ENCODE data around the gene MPV17L. TPM values are rescaled to one million over a fixed set of nuclear protein-coding genes. Genes with fewer than 3 reads are reported as not detected.
"Not testable (repeated sequence)": the region's sequence is repeated elsewhere in the genome, so short reads cannot be mapped to it uniquely, and the experiment has no call there.

MPV17L gene
- total and polyA plus RNA-seq, 5 donors = 7.2 to 10.3 (median 8.3) TPM

DNA sequence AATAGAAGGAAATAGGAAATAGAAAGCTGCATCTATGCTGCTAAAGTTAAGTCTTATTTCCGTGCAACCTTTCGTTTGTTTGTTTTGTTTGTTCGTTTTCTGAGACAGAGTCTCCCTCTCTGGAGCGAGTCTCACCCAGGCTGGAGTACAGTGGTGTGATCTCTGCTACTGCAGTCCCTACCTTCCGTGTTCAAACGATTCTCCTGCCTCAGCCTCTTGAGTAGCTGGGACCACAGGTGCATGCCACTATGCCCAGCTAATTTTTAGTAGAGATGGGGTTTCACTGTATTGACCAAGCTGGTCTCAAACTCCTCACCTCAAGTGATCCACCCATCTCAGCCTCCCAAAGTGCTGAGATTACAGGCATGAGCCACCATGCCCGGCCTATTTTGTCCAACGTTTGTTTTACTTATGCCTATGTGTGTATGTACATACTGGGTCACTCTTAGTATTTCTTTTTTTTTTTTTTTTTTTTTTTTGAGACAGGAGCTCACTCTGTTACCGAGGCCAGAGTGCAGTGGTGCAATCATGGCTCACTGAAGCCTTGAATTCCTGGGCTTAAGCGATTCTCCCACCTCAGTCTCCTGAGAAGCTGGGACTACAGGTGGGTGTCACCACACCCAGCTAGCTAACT, 55.7 kb downstream of the MPV17L start:
- H3K27ac ChIP-seq (ENCODE audit: low read length) = no peak overlapping the region
- H3K4me1 ChIP-seq (ENCODE audit: control insufficient read depth, insufficient read depth, low read length) = no peaks in the 10 kb centered on the region
- DNase-seq = no peak
- no peaks in the 10 kb centered on the region for H3K27me3 ChIP-seq (ENCODE audit: control insufficient read depth, insufficient read depth)
- WGBS = 81% methylated on average over 10 of the region's 10 CpGs
- intact Hi-C loops (cut with DNase I) = no loop called here
- H3K9me3 ChIP-seq (ENCODE audit: control insufficient read depth, low read length) = no peaks in the 10 kb centered on the region
- no peak overlapping the region for H3K4me3 ChIP-seq (ENCODE audit: low read length)
- ATAC-seq = no peak

DNA sequence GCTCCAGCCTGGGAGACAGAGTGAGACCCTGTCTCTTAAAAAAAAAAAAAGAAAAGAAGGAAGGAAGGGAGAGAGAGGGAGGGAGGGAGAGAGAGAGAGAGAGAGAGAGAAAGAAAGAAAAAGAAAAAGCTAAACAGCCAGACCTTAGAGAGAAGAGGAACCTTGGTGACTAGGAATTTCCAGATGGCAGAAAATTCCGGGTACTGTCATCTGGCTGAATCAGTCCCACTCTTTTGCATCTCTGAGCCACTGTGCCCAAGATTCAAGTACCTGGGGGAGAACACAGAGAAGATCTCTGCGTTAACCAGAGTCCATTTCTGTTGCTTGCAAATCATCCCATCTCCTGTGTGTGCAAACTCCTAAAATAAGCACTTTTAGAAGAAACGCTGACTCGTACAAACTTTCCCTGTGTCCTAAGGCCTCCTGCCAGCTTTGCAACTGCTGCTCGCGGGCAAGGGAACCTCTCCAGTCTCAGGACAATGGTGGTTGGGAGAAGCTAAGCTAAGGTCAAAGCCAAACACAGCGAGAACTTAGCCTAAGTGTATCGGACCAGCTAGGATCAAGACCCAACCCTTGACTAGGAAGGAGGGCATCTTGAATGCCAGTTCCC, 56.8 kb downstream of the MPV17L start:
- no peak for ATAC-seq
- Histone ChIP-seq H3K27me3 (ENCODE audit: control insufficient read depth, insufficient read depth) (no peaks in the 10 kb centered on the region), H3K4me1 (ENCODE audit: control insufficient read depth, insufficient read depth, low read length) (no peaks in the 10 kb centered on the region), H3K9me3 (ENCODE audit: control insufficient read depth, low read length) (no peaks in the 10 kb centered on the region), H3K4me3 (ENCODE audit: low read length) (no peak overlapping the region), H3K27ac (ENCODE audit: low read length) (no peak overlapping the region)
- intact Hi-C loops (cut with DNase I) = no loop called here
- no peak for DNase-seq
- WGBS = 72% methylated on average over 8 of the region's 8 CpGs

DNA sequence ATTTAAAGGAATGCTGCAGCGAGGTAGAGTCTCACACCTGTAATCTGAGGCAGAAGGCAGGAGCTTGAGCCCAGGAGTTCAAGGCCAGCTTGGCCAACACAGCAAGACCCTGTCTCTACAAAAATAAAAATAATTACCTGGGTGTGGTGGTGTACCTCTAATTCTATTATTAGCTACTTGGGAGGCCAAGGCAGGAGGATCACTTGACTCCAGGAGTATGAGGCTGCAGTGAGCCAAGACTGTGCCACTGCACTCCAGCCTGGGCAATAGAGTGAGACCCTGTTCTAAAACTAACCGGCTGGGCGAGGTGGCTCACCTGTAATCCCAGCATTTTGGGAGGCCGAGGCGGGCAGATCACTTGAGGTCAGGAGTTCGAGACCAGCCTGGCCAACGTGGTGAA, 57.7 kb downstream of the MPV17L start:
- H3K9me3 ChIP-seq (ENCODE audit: control insufficient read depth, low read length); H3K27ac ChIP-seq (ENCODE audit: low read length); DNase-seq; H3K27me3 ChIP-seq (ENCODE audit: control insufficient read depth, insufficient read depth); H3K4me1 ChIP-seq (ENCODE audit: control insufficient read depth, insufficient read depth, low read length); ATAC-seq; intact Hi-C loops (cut with DNase I); H3K4me3 ChIP-seq (ENCODE audit: low read length): not testable (repeated sequence)
- 86% methylated on average over 7 of the region's 7 CpGs for WGBS

DNA sequence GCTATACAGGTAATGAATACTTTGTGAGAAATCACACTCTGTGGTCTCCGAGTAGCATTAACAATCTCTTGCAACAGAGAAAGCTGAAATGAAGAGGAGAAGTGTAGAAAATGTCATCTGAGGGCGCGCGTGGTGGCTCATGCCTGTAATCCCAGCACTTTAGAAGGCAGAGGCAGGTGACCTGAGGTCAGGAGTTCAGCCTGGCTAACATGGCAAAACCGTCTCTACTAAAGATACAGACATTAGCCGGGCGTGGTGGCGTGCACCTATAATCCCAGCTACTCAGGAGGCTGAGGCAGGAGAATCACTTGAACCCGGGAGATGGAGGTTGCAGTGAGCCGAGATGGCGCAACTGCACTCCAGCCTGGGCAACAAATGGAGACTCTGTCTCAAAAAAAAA, 59.4 kb downstream of the MPV17L start:
- ATAC-seq; DNase-seq; H3K4me1 ChIP-seq (ENCODE audit: control insufficient read depth, insufficient read depth, low read length); intact Hi-C loops (cut with DNase I); H3K27me3 ChIP-seq (ENCODE audit: control insufficient read depth, insufficient read depth); H3K27ac ChIP-seq (ENCODE audit: low read length); H3K4me3 ChIP-seq (ENCODE audit: low read length); H3K9me3 ChIP-seq (ENCODE audit: control insufficient read depth, low read length): not testable (repeated sequence)
- 95% methylated on average over 11 of the region's 11 CpGs for WGBS

DNA sequence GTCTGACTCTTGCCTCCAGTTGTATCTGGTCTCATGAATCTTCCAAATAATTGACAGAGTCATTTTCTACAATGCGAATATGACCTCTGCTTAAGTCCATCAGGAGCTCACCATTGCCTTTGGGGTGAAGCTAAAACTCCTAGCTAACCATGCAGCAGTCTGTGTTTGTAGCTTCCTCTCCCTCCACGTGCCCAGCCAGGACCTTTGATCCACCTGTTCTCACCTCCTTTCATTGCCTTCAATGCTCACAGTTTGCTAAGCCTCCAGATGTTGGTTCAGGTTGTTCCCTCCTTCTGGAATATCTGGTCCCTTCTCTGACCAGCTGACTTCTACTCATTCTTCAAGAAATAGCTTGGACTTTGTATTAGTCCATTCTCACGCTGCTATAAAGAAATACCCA, 61.8 kb downstream of the MPV17L start:
- no peak for DNase-seq
- no peak overlapping the region for H3K4me3 ChIP-seq (ENCODE audit: low read length)
- 91% methylated on average over 3 of the region's 3 CpGs for WGBS
- H3K27me3 ChIP-seq (ENCODE audit: control insufficient read depth, insufficient read depth) = no peaks in the 10 kb centered on the region
- no peak overlapping the region for H3K27ac ChIP-seq (ENCODE audit: low read length)
- no peaks in the 10 kb centered on the region for H3K4me1 ChIP-seq (ENCODE audit: control insufficient read depth, insufficient read depth, low read length)
- ATAC-seq = no peak
- intact Hi-C loops (cut with DNase I) = no loop called here
- no peaks in the 10 kb centered on the region for H3K9me3 ChIP-seq (ENCODE audit: control insufficient read depth, low read length)

DNA sequence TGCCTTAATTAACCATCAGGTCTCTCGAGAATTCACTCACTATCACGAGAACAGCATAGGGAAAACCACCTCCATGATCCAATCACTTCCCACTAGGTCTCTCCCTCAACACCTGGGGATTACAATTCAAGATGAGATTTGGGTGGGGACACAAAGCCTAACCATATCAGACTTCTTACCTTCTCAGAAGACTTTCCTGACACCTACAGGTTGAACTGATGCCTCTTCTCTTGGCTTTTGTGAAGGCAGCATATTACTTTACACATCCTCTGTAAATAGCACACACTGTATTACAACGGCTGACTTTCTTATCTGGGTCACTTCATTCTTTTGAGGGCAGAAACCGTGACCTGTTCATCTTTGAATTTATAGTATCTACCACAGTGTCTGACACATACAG, 62.4 kb downstream of the MPV17L start:
- WGBS = 56% methylated on average over 4 of the region's 4 CpGs
- intact Hi-C loops (cut with DNase I) = no loop called here
- no peaks in the 10 kb centered on the region for H3K9me3 ChIP-seq (ENCODE audit: control insufficient read depth, low read length)
- H3K4me3 ChIP-seq (ENCODE audit: low read length) = no peak overlapping the region
- no peak for DNase-seq
- H3K27me3 ChIP-seq (ENCODE audit: control insufficient read depth, insufficient read depth) = no peaks in the 10 kb centered on the region
- ATAC-seq = no peak
- H3K27ac ChIP-seq (ENCODE audit: low read length) = no peak overlapping the region
- no peaks in the 10 kb centered on the region for H3K4me1 ChIP-seq (ENCODE audit: control insufficient read depth, insufficient read depth, low read length)

DNA sequence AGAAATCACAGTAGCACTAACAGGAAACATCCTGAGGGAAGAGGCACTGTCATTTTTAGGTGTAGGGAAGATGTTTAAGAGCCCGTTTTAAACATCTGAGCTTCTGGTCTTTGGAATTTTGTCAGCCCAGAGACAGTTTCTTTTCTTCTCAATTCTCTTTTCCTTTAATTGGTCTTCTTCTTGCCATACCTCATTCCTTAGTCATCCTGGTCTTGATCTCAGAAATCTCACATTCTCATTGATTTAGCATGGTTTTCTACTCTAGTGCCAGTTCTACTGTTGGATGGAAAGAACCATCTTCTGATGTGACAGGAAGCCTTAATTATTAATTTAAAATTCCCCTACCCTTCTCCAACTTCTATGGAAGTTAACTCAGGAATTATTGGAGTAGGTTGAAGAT, 64.2 kb downstream of the MPV17L start:
- intact Hi-C loops (cut with DNase I) = loop anchor here in 1 of 4 donors (10.0 kb wide), 1 partner anchor 85 kb away; no protein-coding TSS in a partner anchor
- Histone ChIP-seq H3K27me3 (ENCODE audit: control insufficient read depth, insufficient read depth) (no peaks in the 10 kb centered on the region), H3K4me3 (ENCODE audit: low read length) (no peak overlapping the region), H3K27ac (ENCODE audit: low read length) (no peak overlapping the region), H3K4me1 (ENCODE audit: control insufficient read depth, insufficient read depth, low read length) (no peaks in the 10 kb centered on the region), H3K9me3 (ENCODE audit: control insufficient read depth, low read length) (no peaks in the 10 kb centered on the region)
- 88% methylated on average over 1 of the region's 1 CpG for WGBS
- ATAC-seq = no peak
- no peak for DNase-seq

DNA sequence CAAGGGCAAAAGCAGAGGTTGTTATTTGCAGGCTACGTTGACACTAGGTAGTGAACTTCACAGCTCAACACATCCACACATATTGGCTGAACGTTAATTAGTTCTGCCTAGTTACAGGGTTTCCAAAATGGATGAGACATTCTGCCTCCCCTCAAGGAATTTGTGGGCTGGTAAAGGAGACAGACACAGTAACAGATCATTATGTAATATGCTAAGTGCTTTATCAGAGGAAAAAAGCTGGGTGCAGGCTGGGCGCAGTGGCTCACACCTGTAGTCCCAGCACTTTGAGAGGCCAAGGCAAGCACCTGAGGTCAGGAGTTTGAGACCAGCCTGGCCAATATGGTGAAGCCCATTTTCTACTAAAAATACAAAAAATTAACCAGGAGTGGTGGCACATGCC, 65.0 kb downstream of the MPV17L start:
- 80% methylated on average over 3 of the region's 3 CpGs for WGBS

DNA sequence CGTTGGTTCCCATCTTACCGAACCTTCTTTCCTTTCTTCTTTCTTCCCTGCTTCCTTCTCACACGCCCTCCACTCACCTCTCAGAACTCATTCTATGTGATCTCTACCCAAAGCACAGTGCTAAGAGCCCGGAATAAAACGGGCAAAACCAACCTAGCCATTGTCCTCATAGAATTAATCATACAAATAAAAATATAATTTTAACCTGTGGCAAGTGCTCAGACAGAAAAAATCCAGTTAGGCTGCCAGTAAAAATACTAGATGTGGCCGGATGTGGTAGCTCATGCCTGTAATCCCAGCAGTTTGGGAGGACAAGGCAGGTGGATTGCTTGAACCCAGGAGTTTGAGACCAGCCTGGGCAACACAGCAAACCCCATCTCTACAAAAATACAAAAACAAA, 65.8 kb downstream of the MPV17L start:
- no peaks in the 10 kb centered on the region for H3K4me1 ChIP-seq (ENCODE audit: control insufficient read depth, insufficient read depth, low read length)
- no peak overlapping the region for H3K4me3 ChIP-seq (ENCODE audit: low read length)
- H3K27me3 ChIP-seq (ENCODE audit: control insufficient read depth, insufficient read depth) = no peaks in the 10 kb centered on the region
- WGBS = 86% methylated on average over 6 of the region's 6 CpGs
- H3K27ac ChIP-seq (ENCODE audit: low read length) = no peak overlapping the region
- ATAC-seq (no peak), DNase-seq (no peak)
- intact Hi-C loops (cut with DNase I) = loop anchor here in 1 of 4 donors (10.0 kb wide), 1 partner anchor 83 kb away; no protein-coding TSS in a partner anchor
- H3K9me3 ChIP-seq (ENCODE audit: control insufficient read depth, low read length) = no peaks in the 10 kb centered on the region

More for the DNA sequence above, 65.0 kb downstream of the MPV17L start:
- no peaks in the 10 kb centered on the region for H3K27me3 ChIP-seq (ENCODE audit: control insufficient read depth, insufficient read depth)
- H3K4me1 ChIP-seq (ENCODE audit: control insufficient read depth, insufficient read depth, low read length) = no peaks in the 10 kb centered on the region
- H3K27ac ChIP-seq (ENCODE audit: low read length) = no peak overlapping the region
- no peak for ATAC-seq
- H3K4me3 ChIP-seq (ENCODE audit: low read length) = no peak overlapping the region
- H3K9me3 ChIP-seq (ENCODE audit: control insufficient read depth, low read length) = no peaks in the 10 kb centered on the region
- intact Hi-C loops (cut with DNase I) = loop anchor here in 1 of 4 donors (10.0 kb wide), 1 partner anchor 84 kb away; no protein-coding TSS in a partner anchor
- DNase-seq = no peak
